H1 (cell line): ENCODE measurements around the gene CDYL. TPM values are rescaled to one million over a fixed set of nuclear protein-coding genes. Genes with fewer than 3 reads are reported as not detected.

ENCODE experiments used
- BRCA1 ChIP-seq: IDR thresholded peaks from 2 replicates; pipeline ENCODE4 v1.6.1; 2012; ENCODE audit warnings: low read depth, low read length, improper control_type of control experiment
- polyA plus RNA-seq, 7 experiments: library from polyadenylated mRNA; depleted of rRNA in 3 of 7; stranded (reverse) in 5 of 7; unstranded in 2 of 7; fragments of >200 nt in 5 of 7; fragments of 200-250 nt in 2 of 7; gene quantifications; 1 replicate in 5 of 7; 2 replicates in 1 of 7; 4 replicates in 1 of 7; pipeline versions ENCODE4 v1.2.1 to v1.2.3, GENCODE V29; 2011 to 2013; ENCODE audit warnings: missing spikeins in 2 of 7, mixed read lengths in 2 of 7
- total RNA-seq: library from RNA; stranded (reverse); fragmentation: NEBNext Ultra II Directional; extraction: Animal tissue kit (Norgen Biotek cat#: 25700); gene quantifications from 2 replicates; pipeline ENCODE4 v1.2.1, GENCODE V29; 2021

CDYL gene
- total and polyA plus RNA-seq, 2 of the 8 experiments (the other 6 are each of a cell fraction or from before 2014, with no cell fraction given), result 56.4 to 119 TPM

- no peak for TF ChIP-seq BRCA1
Observed at GRCh38 chr6:4858194-4859015, 82.2 kb downstream of the CDYL start (continued).
